IMR-90 (cell line): ENCODE measurements around the gene ANKHD1. TPM values are rescaled to one million over a fixed set of nuclear protein-coding genes. Genes with fewer than 3 reads are reported as not detected.
A peak's percentile ranks its signal among the peaks of the same experiment; 100 is the strongest.

Source experiments
- ATAC-seq: fragments of 200-7000 bp; cut with Tn5 transposase; 2 replicates; pipeline ENCODE4 v1.9.1; 2020; ENCODE audit warnings: low read depth, mild to moderate bottlenecking, moderate library complexity
- BruUV-seq: library from RNA; stranded (reverse); fragments of 400-500 nt; replicated peaks from 2 replicates; lab custom pipeline; 2021; lab: Mats Ljungman, UMichigan
- CTCF ChIA-PET: fragments of 300-600 bp; formaldehyde crosslinking; extraction: SDS; loops from one replicate; lab custom pipeline; 2021; ENCODE audit warnings: antibody characterized with exemption; lab: Yijun Ruan, JAX
- POLR2A ChIA-PET: fragments of 300-600 bp; sonication (Branson Sonifier 250); formaldehyde crosslinking; loops from one replicate; lab custom pipeline; 2022; ENCODE audit warnings: antibody characterized with exemption; ENCODE audit not compliant: unreplicated experiment; lab: Charles Lee
- DNase-seq: peaks from one replicate; pipeline ENCODE4 v3.0.0; 2013
- H2AFZ ChIP-seq: replicated peaks from 2 replicates; pipeline ENCODE3; 2013; ENCODE audit warnings: low read length, mild to moderate bottlenecking; ENCODE audit not compliant: poor library complexity
- H2AK5ac ChIP-seq: 2 replicates; pipeline ENCODE4 v1.6.1; 2013; ENCODE audit warnings: low read depth, low read length, inconsistent platforms
- H2AK9ac ChIP-seq: replicated peaks from 2 replicates; pipeline ENCODE3; 2013; ENCODE audit warnings: mild to moderate bottlenecking, low read depth, low read length, moderate library complexity; ENCODE audit not compliant: poor library complexity
- H2BK120ac ChIP-seq: 2 replicates; pipeline ENCODE4 v1.6.1; 2013; ENCODE audit warnings: low read depth, low read length, inconsistent platforms
- H2BK15ac ChIP-seq: 3 replicates; pipeline ENCODE4 v1.6.1; 2013; ENCODE audit warnings: low read depth, low read length, inconsistent platforms
- H2BK20ac ChIP-seq: 2 replicates; pipeline ENCODE4 v1.6.1; 2013; ENCODE audit warnings: low read depth, mild to moderate bottlenecking, inconsistent platforms, low read length, moderate library complexity
- H2BK5ac ChIP-seq: 2 replicates; pipeline ENCODE4 v1.6.1; 2013; ENCODE audit warnings: mild to moderate bottlenecking, low read depth, low read length, inconsistent platforms; ENCODE audit not compliant: poor library complexity, severe bottlenecking
- H3K14ac ChIP-seq: replicated peaks from 2 replicates; pipeline ENCODE4 v1.6.1; 2013; ENCODE audit warnings: low read depth, low read length, inconsistent platforms
- H3K18ac ChIP-seq: 2 replicates; pipeline ENCODE4 v1.6.1; 2013; ENCODE audit warnings: low read depth, low read length, control low read depth
- H3K23ac ChIP-seq: 2 replicates; pipeline ENCODE4 v1.6.1; 2013; ENCODE audit warnings: low read depth, low read length, inconsistent platforms
- H3K27ac ChIP-seq: 2 replicates; pipeline ENCODE4 v1.5.1; 2013; ENCODE audit warnings: mild to moderate bottlenecking, control low read depth, low read length; ENCODE audit not compliant: insufficient read depth
- H3K27me3 ChIP-seq: 2 replicates; pipeline ENCODE4 v1.6.1; 2013; ENCODE audit warnings: low read length; ENCODE audit not compliant: control insufficient read depth, insufficient read depth
- H3K36me3 ChIP-seq: 2 replicates; pipeline ENCODE4 v1.6.1; 2013; ENCODE audit warnings: low read length, mixed read lengths; ENCODE audit not compliant: control insufficient read depth, insufficient read depth
- H3K4ac ChIP-seq: 2 replicates; pipeline ENCODE4 v1.6.1; 2013; ENCODE audit warnings: low read depth, low read length, inconsistent platforms
- H3K4me1 ChIP-seq: 2 replicates; pipeline ENCODE4 v1.6.1; 2013; ENCODE audit warnings: low read length, mixed read lengths; ENCODE audit not compliant: control insufficient read depth, insufficient read depth
- H3K4me2 ChIP-seq: 2 replicates; pipeline ENCODE4 v1.6.1; 2013; ENCODE audit warnings: low read depth, mild to moderate bottlenecking, control low read depth, low read length, moderate library complexity
- H3K4me3 ChIP-seq: 2 replicates; pipeline ENCODE4 v1.5.1; 2013; ENCODE audit warnings: low read depth, mild to moderate bottlenecking, control low read depth, low read length, moderate library complexity; ENCODE audit not compliant: insufficient read depth
- H3K56ac ChIP-seq: 2 replicates; pipeline ENCODE4 v1.6.1; 2013; ENCODE audit warnings: low read length, inconsistent platforms; ENCODE audit not compliant: insufficient read depth; ENCODE audit errors: extremely low read depth
- H3K79me1 ChIP-seq, 2 experiments: 2 replicates each; pipeline ENCODE4 v1.6.1; 2013; ENCODE audit warnings: low read length in 2 of 2, inconsistent platforms in 1 of 2, low read depth in 1 of 2
- H3K9ac ChIP-seq: 2 replicates; pipeline ENCODE4 v1.6.1; 2013; ENCODE audit warnings: low read depth, low read length, control low read depth
- H3K9me1 ChIP-seq: 2 replicates; pipeline ENCODE4 v1.6.1; 2013; ENCODE audit warnings: low read length, inconsistent platforms; ENCODE audit not compliant: insufficient read depth
- H3K9me3 ChIP-seq: 2 replicates; pipeline ENCODE4 v1.6.1; 2013; ENCODE audit warnings: low read length; ENCODE audit not compliant: control insufficient read depth, insufficient read depth
- H4K20me1 ChIP-seq: 2 replicates; pipeline ENCODE4 v1.6.1; 2013; ENCODE audit warnings: low read length, inconsistent platforms; ENCODE audit not compliant: insufficient read depth
- H4K5ac ChIP-seq: 2 replicates; pipeline ENCODE4 v1.6.1; 2013; ENCODE audit warnings: mild to moderate bottlenecking, low read depth, low read length, control low read depth
- H4K8ac ChIP-seq, 2 experiments: 2 replicates each; pipeline ENCODE4 v1.6.1; 2013; ENCODE audit warnings: low read depth in 2 of 2, low read length in 2 of 2, control low read depth in 1 of 2, inconsistent platforms in 1 of 2
- H4K91ac ChIP-seq: 2 replicates; pipeline ENCODE4 v1.6.1; 2013; ENCODE audit warnings: low read depth, low read length, inconsistent platforms; ENCODE audit not compliant: insufficient read depth
- CEBPB ChIP-seq: IDR thresholded peaks from 2 replicates; pipeline ENCODE4 v1.6.1; 2012; ENCODE audit warnings: low read depth, low read length, improper control_type of control experiment
- CHD1 ChIP-seq: IDR thresholded peaks from 2 replicates; pipeline ENCODE4 v1.6.1; 2012; ENCODE audit warnings: low read depth, low read length, improper control_type of control experiment
- POLR2A ChIP-seq: IDR thresholded peaks from 2 replicates; pipeline ENCODE4 v1.6.1; 2012; ENCODE audit warnings: mild to moderate bottlenecking, low read depth, low read length
- RAD21 ChIP-seq: IDR thresholded peaks from 2 replicates; pipeline ENCODE4 v1.6.1; 2012; ENCODE audit warnings: low read length, improper control_type of control experiment
- RFX5 ChIP-seq: IDR thresholded peaks from 2 replicates; pipeline ENCODE4 v1.8.0; 2012; ENCODE audit warnings: low read depth, mild to moderate bottlenecking, low read length, moderate library complexity
- WGBS, 2 experiments: methylation state at CpG; one replicate each; pipeline versions ENCODE4 v1.1.5 to v1.1.7; 2013; ENCODE audit warnings: missing lambda C conversion rate in 2 of 2; ENCODE audit not compliant: insufficient read length in 1 of 2; ENCODE audit errors: extremely low coverage in 2 of 2; 5-methylcytosine and 5-hydroxymethylcytosine counted together
- dilution Hi-C: fragments of 300-500 bp; cut with HindIII; formaldehyde crosslinking; loops from one replicate; pipeline ENCODE4 v1.14.3; 2018; ENCODE audit warnings: low sequenced_read_pairs; ENCODE audit not compliant: unreplicated experiment
- in situ Hi-C: fragments of 300-500 bp; cut with MboI; formaldehyde crosslinking; loops from 3 replicates; pipeline ENCODE4 v1.14.3; 2019; ENCODE audit warnings: low sequenced_read_pairs, inconsistent platforms, mixed read lengths
- intact Hi-C: fragments of 100-400 bp; cut with micrococcal nuclease; formaldehyde crosslinking; loops from 2 replicates; pipeline ENCODE4 v1.10.0; 2022
- polyA plus RNA-seq, 3 experiments: library from polyadenylated mRNA; depleted of rRNA; stranded (reverse); fragments of >200 nt; gene quantifications; 2 replicates each; pipeline ENCODE4 v1.2.3, GENCODE V29; 2012; ENCODE audit warnings: low replicate concordance in 1 of 3
- total RNA-seq: library from RNA; depleted of rRNA; stranded (reverse); fragments of >200 nt; gene quantifications from 2 replicates; pipeline ENCODE4 v1.2.3, GENCODE V29; 2012
- TF ChIP-seq, protein P1 (sequence below): fragments of 150-350 bp; IDR thresholded peaks from 2 replicates; pipeline ENCODE4 v1.6.1; 2017; ENCODE audit warnings: mild to moderate bottlenecking, antibody characterized with exemption, low read length, low read depth

The ANKHD1 gene
- total and polyA plus RNA-seq, 2 of the 4 experiments (the other 2 are of a cell fraction): 32.1 to 36.7 TPM

DNA sequence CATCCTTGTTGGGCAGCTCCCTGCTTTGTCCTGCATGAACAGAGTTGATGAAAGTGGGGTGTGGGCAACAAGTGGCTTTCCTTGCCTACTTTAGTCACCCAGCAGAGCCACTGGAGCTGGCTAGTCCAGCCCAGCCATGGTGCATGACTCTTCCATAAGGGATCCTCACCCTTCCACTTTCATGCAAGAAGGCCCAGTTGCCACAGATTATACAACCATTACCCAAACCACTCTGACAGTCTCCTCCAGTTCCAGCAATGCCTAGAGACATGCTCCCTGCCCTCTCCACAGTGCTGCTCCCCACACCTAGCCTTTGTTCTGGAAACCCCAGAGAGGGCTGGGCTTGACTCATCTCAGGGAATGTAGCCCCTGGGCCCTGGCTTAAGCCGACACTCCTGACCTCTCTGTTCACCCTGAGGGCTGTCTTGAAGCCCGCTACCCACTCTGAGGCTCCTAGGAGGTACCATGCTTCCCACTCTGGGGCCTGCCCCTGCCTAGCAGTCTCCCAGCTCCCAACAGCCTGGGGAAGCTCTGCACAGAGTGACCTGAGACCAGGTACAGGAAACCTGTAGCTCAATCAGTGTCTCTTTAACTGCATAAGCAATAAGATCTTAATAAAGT, 166.9 kb downstream of the ANKHD1 start:
- H2BK5ac ChIP-seq: no peak overlapping the region
- no peak overlapping the region for H3K27ac ChIP-seq
- ChIA-PET CTCF (no interaction called here), POLR2A (no interaction called here)
- H2AK9ac ChIP-seq: no peak overlapping the region
- TF ChIP-seq CHD1 (no peak), CEBPB (no peak), RAD21 (no peak), RFX5 (no peak), POLR2A (no peak)
- TF ChIP-seq, protein P1, sequence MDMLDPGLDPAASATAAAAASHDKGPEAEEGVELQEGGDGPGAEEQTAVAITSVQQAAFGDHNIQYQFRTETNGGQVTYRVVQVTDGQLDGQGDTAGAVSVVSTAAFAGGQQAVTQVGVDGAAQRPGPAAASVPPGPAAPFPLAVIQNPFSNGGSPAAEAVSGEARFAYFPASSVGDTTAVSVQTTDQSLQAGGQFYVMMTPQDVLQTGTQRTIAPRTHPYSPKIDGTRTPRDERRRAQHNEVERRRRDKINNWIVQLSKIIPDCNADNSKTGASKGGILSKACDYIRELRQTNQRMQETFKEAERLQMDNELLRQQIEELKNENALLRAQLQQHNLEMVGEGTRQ: no peak
- H4K5ac ChIP-seq: no peak overlapping the region
- peaks cover 23 to 44% of the 10 kb centered on the region in 2 experiments for H3K79me1 ChIP-seq
- H3K4me1 ChIP-seq: peaks cover 5% of the 10 kb centered on the region
- H3K56ac ChIP-seq: no peak overlapping the region
- no peak for DNase-seq
- no peak overlapping the region for H2BK15ac ChIP-seq
- ATAC-seq: no peak
- no peak overlapping the region for H3K23ac ChIP-seq
- peak overlapping the region; percentile 46 for H2AFZ ChIP-seq
- H3K18ac ChIP-seq: no peak overlapping the region
- no peak overlapping the region for H4K91ac ChIP-seq
- H2BK20ac ChIP-seq: no peak overlapping the region
- no peak overlapping the region for H3K14ac ChIP-seq
- no peaks in the 10 kb centered on the region for H3K27me3 ChIP-seq
- H3K9me3 ChIP-seq: no peaks in the 10 kb centered on the region
- H3K4me2 ChIP-seq: no peak overlapping the region
- no CpG with 5 or more reads among the region's 2 CpGs for WGBS, 2 experiments
- no peak overlapping the region for H2AK5ac ChIP-seq
- intact Hi-C loops: no loop called here
- H3K9ac ChIP-seq: no peak overlapping the region
- H3K4ac ChIP-seq: no peak overlapping the region
- H2BK120ac ChIP-seq: no peak overlapping the region
- no TSS peak for BruUV-seq
- no peak overlapping the region for H3K4me3 ChIP-seq
- peaks cover 17% of the 10 kb centered on the region for H3K9me1 ChIP-seq
- dilution Hi-C loops: no loop called here
- H3K36me3 ChIP-seq: peaks cover 25% of the 10 kb centered on the region
- in situ Hi-C loops: no loop called here
- H4K20me1 ChIP-seq: no peaks in the 10 kb centered on the region
- no peak overlapping the region for H4K8ac ChIP-seq
